ENCODE data around the gene ASIC1.
A peak's percentile ranks its signal among the peaks of the same experiment; 100 is the strongest.

The ASIC1 gene

GRCh38 chr12:50102131-50102531, 44.7 kb downstream of the ASIC1 start:
- TF ChIP-seq, protein P1, sequence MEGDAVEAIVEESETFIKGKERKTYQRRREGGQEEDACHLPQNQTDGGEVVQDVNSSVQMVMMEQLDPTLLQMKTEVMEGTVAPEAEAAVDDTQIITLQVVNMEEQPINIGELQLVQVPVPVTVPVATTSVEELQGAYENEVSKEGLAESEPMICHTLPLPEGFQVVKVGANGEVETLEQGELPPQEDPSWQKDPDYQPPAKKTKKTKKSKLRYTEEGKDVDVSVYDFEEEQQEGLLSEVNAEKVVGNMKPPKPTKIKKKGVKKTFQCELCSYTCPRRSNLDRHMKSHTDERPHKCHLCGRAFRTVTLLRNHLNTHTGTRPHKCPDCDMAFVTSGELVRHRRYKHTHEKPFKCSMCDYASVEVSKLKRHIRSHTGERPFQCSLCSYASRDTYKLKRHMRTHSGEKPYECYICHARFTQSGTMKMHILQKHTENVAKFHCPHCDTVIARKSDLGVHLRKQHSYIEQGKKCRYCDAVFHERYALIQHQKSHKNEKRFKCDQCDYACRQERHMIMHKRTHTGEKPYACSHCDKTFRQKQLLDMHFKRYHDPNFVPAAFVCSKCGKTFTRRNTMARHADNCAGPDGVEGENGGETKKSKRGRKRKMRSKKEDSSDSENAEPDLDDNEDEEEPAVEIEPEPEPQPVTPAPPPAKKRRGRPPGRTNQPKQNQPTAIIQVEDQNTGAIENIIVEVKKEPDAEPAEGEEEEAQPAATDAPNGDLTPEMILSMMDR (conservative IDR thresholded peaks at IDR 0.05; ENCODE audit: low read length) = no peak
- no peak overlapping the region for H3K4me3 ChIP-seq (ENCODE audit: low read length)
- no peak for DNase-seq (ENCODE audit: low read depth)

DNA sequence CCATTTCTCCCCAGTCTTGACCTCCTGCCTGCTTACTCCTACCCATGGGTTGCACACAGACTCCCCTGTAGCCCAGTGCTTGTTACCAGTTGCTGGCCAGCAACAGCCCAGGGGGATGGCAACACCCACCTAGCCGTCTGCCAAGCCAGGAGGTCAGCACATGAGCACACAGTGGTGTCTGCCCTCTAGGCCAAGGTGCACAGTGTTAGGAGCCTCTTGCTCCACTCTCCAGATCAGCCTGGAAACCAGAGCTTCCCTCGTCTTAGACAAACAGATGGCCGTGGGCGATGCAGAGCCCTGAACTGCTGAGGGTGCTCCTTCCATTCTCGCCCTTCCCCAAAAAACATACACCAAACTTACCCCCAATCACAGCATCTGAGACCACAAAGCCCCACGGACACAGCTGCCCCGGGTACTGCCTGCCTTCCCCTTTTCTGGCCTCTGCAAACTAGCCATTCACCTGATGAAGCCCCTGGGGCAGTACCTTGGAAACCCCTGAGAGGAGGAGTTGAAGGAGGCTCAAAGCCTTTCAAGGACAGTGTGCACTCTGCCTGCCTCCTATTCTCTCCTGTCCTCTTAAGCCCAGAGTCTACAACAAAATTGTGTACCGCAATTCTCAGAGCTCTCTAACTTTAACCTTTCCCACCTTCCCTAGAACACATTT, 45.4 kb downstream of the ASIC1 start:
- TF ChIP-seq, protein P1 (conservative IDR thresholded peaks at IDR 0.05; ENCODE audit: low read length) = no peak
- no peak for DNase-seq (ENCODE audit: low read depth)
- no peak overlapping the region for H3K4me3 ChIP-seq (ENCODE audit: low read length)

GRCh38 chr12:50103351-50103750, 46.0 kb downstream of the ASIC1 start:
- DNase-seq (ENCODE audit: low read depth) = no peak
- H3K4me3 ChIP-seq (ENCODE audit: low read length) = no peak overlapping the region
- TF ChIP-seq, protein P1 (conservative IDR thresholded peaks at IDR 0.05; ENCODE audit: low read length) = no peak

GRCh38 chr12:50103767-50104321, 46.4 kb downstream of the ASIC1 start, which contains the start of gene GPD1:
Gene GPD1, plus strand, starts transcription at chr12:50104008. Its CDS starts 43 bp downstream, at chr12:50104051.
- peak; percentile 25 for DNase-seq (ENCODE audit: low read depth)
- TF ChIP-seq, protein P1 (conservative IDR thresholded peaks at IDR 0.05; ENCODE audit: low read length) = no peak
- no peak within 1 kb of the TSS for H3K4me3 ChIP-seq (ENCODE audit: low read length)

DNA sequence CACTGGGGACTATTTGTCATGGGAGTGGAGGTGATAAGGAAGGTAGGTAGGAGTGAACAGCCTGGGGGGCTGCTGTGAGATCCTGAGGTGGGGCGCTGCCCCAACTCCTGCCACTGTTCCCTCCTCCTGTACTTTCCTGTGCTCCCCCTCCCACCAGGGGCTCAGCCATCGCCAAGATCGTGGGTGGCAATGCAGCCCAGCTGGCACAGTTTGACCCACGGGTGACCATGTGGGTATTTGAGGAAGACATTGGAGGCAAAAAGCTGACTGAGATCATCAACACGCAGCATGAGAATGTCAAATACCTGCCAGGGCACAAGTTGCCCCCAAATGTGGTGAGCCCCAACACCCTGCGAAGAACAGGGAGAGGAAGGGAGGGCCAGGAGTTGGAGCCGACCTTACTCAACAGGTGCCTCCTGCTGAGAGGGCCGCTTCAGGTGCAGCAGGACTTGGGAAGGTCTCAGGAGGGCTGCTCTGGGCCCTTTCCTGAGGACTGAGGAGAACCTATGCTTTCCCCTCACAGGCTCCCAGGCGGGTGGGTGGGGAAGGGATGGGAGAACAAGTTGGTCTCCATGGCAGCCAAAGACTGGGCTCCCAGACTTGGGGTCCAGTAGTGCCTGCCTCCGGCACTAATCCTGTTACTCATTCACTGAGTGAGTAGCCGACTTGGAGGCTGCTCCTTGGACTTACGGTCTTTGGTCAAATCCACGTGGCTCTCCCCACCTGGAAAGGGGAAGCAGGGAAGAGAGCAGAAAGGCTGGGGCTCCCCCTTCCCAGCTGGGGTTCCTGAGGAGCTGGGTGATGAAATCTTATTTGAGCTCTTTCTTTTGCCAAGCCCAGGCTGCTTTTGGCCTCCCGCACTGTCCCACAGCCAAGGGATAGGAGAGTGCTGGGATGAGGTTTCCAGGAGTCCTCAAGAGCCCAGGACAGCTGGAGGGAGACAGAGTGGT, 47.3 kb downstream of the ASIC1 start:
- no peak for DNase-seq (ENCODE audit: low read depth)
- H3K4me3 ChIP-seq (ENCODE audit: low read length) = no peak overlapping the region

GRCh38 chr12:50105913-50106450, 48.6 kb downstream of the ASIC1 start:
- H3K4me3 ChIP-seq (ENCODE audit: low read length) = no peak overlapping the region
- no peak for DNase-seq (ENCODE audit: low read depth)
- TF ChIP-seq, protein P1 (conservative IDR thresholded peaks at IDR 0.05; ENCODE audit: low read length) = no peak

More for the DNA sequence above, 47.3 kb downstream of the ASIC1 start:
- TF ChIP-seq, protein P1 (conservative IDR thresholded peaks at IDR 0.05; ENCODE audit: low read length) = no peak
